Hematopoietic multipotent progenitor cell treated with erythropoietin and hydrocortisone succinate and interleukin-3 and kit ligand, for 8 days (in vitro differentiated cells): ENCODE data around the gene MRPL11.
"Not testable (repeated sequence)": the region's sequence is repeated elsewhere in the genome, so short reads cannot be mapped to it uniquely, and the experiment has no call there.

Experiments used
- DNase-seq: peaks from one replicate; pipeline ENCODE4 v3.0.0-alpha.2; 2015

Gene MRPL11

DNA sequence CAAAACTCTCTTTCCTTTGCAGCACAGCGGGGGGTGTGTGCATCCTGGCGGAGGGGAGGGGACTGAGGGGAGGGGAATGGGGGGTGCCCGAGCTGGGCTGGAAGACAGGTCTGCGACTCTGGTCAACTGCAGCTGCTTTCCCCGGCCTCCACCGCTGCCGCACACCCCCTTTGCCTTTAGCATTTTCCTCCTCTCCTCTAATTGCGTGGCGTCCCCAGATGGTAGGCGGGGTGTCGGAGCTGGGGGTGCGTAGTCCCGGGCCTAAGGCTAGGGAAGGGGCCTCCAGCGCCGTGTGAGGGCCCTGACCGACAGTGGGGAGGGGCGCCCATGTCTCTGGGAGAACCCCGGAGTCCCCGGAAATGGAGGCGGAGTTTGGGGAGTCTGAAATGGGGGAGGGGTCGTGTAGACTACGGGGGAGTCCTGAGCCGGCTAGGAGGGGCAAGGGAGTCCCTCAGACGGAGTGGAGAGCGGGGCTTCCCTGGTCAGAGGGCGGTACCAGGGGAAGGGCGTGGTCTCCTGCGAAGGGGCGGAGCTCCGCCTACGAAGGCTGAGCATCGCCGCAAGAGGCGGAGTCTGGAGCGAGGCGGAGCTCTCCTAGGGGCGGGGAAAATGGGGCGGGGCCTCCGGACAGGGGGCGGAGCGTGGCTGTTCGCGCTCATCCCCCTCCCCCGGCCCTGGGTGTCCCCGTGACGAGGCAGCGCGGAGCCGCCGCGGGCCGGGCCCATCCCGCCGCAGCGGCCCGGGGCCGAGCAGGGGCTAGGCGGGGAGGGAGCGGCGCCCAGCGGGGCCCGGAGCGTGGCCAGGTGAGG lies 27.8 kb upstream of the MRPL11 start, which contains the start of gene PELI3:
PELI3 (plus strand) TSS at position 681 of the 809 bp plus-strand sequence. CDS start 1,224 bp downstream, outside the sequence.
- peak; percentile 82 for DNase-seq

DNA sequence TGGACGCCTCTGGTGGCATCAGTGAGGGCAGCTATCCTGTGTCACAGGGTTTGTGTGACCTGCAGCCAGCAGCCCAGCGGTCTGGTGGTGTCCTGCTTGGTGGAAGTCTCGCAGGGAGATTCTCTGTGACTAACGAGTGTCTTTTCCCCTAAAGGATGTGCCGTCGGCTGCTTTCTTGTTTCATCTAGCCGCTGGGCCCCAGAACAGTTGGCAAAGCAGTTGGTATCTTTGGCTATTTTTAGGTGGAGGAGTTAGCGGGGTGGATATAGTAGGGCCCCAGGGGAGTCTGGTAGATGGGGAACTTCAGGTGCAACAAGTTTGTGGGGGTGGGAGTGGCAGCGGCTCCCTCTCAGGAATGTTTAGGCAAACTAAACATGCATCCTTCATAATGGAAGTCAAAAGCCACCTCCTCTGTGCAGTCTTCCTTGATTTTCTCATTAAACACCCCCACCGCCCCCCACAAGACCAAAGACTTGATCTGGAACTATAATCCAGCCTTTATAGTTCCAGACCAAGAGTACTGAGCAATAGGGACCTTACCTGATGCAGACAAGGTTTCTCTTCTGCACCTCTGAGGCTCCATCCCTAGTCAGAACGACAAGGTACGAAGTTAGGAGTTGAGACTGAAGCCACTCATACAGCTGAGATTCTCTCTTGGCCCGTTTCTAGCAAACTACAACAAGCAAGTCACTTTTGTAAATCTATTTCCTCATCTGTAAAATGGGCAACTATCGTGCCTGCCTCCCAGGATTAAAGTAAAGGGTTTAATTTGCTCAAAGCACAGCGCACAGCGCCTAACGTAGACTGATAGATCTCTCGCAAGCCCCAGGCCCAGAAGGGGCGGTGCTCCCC lies 27.0 kb upstream of the MRPL11 start:
- DNase-seq, result no peak

DNA sequence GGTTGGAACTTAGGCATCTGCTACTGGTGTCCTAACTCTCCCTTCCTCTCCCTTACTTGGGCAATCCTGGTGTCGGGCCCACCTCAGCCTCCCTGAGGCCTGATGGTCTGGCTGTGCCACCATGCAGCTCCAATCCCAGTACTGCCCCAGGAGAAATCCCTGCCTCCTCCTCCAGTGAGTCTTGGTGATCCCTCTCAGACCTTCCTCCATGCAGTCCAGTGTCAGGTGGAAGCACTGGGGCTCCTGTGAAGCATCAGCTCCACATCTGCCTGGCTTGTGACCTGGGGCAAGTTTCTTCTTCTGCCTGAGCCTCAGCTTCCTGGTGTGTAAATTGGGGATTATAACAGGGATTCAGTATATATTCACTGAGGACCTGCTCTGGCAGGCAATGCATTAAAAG lies 26.3 kb upstream of the MRPL11 start:
- DNase-seq, result no peak

DNA sequence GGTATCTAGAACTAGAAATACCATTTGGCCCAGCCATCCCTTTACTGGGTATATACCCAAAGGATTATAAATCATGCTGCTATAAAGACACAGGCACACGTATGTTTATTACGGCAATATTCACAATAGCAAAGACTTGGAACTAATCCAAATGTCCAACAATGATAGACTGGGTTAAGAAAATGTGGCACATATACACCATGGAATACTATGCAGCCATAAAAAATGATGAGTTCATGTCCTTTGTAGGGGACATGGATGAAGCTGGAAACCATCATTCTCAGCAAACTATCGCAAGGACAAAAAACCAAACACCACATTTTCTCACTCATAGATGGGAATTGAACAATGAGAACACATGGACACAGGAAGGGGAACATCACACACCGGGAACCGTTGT lies 25.5 kb upstream of the MRPL11 start:
- DNase-seq, result not testable (repeated sequence)

DNA sequence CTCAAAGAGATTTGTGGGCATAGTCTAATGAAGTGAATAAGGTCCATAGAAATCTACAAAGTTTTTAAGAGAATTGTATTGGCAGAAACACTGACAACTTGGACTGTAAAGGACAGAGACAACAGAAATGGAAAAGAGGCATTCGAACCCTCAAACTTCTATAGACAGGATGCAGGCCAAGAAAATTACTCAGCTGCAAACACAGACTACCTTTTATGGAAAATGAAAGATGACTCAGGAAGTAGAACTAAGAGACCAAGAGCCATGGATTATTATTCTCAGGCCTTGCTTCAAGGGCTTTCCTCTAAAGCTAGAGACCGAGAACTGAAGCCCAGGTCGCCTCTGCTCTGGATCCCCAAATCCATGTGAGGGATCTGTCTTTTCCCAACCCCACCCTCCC lies 24.3 kb upstream of the MRPL11 start:
- no peak for DNase-seq

DNA sequence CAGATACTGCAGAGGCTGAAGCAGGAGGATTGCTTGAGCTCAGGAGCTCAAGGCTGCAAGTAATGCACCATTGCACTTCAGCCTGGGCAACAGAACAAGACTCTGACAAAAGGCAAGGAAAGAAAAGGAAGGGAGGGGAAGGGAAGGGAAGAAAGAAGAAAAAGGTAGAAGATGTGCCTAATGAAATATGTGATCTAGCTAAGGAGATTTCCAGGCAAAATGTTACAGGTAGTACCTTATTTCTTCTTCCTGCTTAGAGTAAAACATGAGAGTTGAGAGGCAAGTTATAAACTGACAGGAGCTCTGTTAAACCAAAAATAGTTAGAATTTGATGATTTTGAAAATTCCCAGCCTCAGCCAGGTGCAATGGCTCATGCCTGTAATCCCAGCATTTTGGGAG lies 23.4 kb upstream of the MRPL11 start:
- no peak for DNase-seq

DNA sequence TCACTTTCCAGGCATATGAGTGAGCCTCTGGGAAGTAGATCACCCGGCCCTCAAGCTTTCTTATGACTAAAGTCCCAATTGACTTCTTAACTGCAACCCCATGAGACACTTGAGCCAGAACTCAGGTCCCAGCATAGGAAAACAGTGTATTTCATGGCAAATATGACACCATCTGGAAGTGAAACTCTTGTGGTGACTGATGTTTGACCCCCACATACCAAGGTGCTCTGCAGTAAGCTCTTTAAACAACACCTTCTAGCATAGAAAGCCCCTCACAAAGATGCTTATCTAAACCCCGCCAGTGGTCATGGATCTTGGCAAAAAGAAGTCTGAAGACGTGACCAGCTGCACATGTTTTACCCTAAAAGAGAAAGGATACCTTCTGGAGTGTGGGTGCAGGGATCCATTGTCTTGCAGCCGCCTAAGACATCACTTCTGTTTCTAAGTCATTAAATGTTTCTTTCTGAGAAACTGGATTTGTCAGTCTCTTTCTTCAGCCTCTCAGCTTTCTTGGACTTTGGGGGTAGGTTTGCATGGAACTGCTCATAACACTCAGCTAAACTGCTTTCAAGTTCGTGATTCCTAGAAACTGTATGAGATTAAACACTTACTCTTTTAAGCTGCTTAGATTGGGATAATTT lies 20.6 kb upstream of the MRPL11 start:
- DNase-seq, result no peak

DNA sequence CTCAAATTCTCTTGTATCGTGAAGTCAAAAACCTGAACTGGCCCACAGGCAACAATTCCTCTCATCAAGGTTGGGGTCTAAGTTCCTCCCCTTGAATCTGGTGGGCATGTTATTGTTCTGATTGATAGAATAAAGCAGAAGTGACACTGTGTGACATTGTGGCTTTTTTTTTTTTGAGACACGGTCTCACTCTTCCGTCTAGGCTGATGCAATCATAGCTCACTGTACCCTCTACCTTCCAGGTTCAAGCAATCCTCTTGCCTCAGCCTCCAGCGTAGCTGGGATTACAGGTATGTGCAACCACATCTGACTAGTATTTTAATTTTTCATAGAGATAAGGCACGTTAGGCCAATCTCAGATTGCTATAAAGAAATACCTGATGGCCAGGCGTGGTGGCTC lies 19.2 kb upstream of the MRPL11 start:
- no peak for DNase-seq

DNA sequence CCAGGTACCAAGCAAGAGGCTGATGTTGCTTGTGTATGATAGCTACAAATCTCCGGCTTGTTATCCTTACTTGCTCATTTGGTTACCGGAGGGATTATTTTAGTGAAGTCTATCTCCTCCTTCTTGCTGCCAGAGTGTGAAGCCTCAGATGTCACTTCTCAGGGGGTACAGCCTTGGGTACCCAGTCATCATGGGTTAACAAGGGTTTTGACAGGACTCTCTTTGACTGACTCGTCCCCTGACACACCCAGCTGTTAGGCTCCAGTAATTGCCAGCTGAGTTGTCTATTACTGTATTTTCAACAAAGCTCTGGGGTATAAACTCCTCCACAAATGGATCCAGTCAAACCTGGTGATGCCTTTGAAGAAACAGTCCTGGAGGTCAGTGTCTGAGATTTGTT lies 16.2 kb upstream of the MRPL11 start:
- DNase-seq, result no peak

DNA sequence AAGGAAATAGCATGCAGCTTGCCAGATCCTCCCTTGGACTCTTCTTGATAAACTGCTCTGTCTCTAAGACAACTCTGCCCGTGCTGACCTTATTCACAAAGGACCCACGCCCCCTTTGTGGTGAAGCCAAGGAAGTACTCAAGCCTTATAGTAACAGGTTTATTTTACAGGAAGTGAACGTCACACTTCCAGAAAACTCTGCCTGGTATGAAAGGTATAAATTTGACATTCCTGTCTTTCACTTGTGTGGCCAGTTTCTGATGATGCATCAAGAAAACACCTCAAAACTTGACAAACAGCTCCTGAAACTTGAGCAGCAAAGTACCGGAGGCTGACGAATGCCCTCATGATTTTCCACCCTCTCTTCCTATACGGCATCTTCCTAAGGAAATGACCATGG lies 15.6 kb upstream of the MRPL11 start:
- no peak for DNase-seq

DNA sequence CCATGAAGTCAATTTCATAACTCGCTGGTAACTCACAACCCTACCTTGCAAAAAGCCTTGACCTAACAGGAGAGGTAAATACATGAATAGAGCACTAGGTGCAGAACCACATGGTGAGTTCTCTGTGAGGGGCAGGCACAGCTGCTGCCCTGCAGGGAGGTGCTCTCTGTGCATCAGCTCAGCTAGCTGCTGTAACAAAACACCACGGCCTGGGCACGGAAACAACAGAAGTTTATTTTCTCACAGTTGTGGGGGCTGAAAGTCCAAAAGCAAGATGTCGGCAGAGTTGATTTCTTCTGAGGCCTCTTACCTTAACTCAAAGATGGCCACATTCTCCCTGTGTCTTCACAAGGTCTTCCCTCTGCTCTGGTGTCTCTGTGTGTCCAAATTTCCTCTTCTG lies 13.0 kb upstream of the MRPL11 start:
- no peak for DNase-seq

DNA sequence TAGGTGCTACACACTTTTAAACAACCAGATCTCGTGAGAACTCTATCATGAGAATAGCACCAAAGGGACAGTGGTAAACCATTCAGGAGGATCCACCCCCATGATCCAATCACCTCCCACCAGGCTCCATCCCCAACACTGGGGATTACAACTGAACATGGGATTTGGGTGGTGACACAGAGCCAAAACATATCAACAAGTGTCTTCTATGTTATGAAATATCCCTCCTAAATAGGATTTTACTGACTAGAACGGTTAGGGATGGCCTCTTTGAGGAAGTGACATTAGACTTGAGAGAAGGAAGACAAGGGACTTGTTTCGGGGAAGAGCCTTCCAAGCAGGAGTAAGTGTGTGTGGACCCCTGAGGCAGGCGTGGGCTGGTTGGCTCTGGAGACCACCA lies 11.9 kb upstream of the MRPL11 start:
- no peak for DNase-seq

DNA sequence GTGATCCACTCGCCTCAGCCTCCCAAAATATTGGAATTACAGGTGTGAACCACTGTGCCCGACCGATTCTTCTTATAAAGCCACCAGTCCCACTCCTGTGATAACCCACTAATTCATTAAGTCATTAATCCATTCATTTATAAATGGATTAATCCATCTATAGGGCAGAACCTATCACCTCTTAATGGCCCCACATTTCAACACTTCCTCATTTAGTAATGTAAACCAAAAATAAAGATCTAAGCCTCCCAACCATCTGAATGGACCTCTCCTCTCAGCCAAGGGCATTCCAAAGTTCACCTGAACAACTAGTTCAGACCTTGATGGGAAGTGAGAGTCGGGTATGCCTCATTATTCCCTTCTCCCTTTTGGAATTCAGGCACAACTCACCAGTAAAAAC lies 9.9 kb upstream of the MRPL11 start:
- no peak for DNase-seq

DNA sequence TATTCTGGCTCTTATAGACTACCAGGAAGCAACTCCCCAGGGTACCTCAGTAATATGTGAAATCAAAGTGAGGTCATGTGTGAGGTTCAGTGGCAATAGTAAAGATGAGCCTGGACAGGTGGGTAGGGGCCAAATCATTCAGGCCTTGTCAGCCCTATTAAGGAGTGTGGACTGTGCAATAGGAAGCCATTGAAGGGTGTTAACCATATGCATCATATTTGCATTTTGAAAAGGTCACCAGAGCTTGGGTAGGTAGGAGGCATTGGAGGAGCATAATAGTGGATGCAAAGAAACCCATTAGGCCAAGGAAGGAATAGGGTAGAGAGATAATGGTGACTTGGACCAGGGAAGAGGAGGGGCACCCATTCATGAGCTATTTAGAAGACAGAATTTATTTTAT lies 8.4 kb upstream of the MRPL11 start:
- DNase-seq, result no peak

DNA sequence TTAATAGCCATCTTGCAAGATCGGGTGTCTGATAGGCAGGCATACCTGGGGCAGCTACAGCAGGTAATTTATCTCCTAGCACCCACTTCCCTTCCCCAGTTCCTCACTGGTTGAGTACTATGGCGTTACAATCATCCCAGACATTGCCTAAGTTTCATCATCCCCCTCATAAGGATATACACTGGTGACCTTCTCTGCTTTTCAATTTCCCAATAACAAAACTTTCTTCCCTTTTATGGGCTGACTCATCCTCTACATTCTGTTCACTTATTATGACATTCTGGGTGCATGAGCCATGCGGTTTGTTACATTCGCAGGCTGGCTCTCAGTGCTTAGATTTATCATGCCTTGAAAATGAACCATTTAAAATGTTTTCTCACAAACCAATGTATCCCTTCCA lies 5.0 kb upstream of the MRPL11 start:
- DNase-seq, result no peak

DNA sequence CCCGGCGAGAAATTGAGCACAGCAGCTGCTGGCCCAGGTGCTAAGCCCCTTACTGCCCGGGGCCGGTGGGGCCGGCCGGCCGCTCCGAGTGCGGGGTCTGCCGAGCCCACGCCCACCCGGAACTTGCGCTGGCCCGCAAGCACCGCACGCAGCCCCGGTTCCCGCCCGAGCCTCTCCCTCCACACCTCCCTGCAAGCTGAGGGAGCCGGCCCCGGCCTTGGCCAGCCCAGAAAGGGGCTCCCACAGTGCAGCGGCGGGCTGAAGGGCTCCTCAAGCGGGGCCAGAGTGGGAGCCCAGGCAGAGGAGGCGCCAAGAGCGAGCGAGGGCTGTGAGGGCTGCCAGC lies 2.3 kb upstream of the MRPL11 start:
- not testable (repeated sequence) for DNase-seq

DNA sequence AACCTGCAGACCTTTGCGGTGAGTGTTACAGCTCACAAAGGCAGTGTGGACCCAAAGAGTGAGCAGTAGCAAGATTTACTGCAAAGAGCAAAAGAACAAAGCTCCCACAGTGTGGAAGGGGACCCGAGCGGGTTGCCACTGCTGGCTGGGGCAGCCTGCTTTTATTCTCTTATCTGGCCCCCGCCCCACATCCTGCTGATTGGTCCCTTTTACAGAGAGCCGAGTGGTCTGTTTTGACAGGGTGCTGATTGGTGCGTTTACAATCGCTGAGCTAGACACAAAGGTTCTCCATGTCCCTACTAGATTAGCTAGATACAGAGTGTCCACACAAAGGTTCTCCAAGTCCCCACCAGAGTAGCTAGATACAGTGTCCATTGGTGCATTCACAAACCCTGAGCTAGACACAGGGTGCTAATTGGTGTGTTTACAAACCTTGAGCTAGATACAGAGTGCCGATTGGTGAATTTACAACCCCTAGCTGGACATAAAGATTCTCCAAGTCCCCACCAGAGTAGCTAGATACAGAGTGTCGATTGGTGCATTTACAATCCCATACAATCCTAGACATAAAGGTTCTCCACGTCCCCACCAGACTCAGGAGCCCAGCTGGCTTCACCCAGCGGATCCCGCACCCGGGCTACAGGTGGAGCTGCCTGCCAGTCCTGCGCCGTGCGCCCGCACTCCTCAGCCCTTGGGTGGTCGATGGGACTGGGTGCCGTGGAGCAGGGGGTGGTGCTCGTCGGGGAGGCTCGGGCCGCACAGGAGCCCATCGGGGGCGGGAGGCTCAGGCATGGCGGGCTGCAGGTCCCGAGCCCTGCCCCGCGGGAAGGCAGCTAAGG lies 1.7 kb upstream of the MRPL11 start:
- not testable (repeated sequence) for DNase-seq

DNA sequence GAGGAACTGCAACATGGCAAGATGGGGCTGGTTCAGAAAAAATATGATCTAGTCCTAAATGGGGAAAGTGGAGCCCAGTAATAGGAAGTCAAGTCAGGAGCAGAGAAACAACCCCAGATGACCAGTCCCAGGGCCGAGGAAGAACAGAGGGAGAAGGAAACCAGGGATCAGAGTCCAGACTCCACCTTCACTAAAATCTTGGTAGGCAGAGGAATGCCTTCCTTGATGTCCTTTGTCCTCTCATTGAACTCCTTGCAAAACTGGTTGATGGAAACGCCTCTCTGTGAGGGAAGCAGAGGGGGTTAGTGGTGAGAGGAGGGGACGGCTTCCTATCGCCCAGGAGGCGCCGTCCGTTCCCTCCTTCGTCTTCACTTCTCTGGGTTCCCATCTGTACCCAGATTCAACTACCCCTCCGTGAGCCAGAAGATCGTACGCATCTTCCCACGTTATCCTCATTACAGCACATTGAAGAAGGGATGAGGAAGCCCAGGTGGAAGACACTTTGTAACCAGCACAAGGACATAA lies 607 bp downstream of the MRPL11 start:
- DNase-seq, result peak; percentile 6

DNA sequence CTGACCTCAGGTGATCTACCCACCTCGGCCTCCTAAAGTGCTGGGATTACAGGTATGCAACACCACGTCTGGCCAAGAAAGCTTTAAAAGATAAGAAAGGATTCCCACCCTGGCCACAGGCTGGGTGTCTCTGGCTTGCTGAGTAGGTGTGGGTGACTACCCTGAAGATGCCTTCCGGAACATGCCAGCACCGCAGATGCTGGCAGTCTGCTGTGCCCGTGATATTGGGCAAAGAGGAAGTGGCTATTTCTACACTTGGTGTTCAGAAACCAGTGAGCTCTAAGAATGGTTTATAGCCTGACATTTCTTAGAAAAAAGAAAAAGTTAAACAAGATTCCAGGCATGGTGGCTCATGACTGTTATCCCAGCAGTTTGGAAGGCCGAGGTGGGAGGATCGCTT lies 6.1 kb downstream of the MRPL11 start:
- no peak for DNase-seq

DNA sequence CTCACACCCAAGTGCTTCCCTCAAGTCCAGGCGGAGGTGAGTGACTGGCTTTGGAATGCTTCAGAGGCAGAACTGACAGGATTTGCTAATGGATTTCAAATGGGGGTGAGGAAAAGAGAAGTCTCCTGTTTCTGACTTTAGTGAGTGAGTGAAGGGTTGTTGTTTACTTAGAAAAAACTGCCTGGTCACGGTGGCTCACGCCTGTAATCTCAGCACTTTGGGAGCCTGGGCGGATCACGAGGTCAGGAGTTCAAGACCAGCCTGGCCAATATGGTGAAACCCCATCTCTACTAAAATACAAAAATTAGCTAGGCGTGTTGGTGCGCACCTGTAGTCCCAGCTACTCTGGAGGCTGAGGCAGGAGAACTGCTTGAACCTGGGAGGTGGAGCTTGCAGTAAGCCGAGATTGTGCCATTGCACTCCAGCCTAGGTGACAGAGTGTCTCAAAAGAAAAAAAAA lies 6.7 kb downstream of the MRPL11 start:
- not testable (repeated sequence) for DNase-seq

DNA sequence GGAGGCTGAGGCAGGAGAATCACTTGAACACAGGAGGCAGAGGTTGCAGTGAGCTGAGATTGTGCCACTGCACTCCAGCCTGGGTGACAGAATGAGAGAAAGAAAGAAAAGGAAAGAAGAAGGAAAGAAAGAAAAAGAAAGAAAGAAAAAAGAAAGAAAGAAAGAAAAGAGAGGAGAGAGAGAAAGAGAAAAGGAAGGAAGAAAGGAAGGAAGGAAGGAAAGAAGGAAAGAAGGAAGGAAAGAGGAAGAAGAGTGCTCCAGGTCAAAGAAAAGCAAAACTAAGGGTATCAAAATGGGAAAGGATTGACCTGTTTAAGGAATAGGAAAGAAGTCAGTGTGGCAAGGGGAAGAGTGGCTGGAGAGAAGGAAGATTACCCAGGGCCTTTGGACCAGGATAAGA lies 7.4 kb downstream of the MRPL11 start:
- DNase-seq, result not testable (repeated sequence)

DNA sequence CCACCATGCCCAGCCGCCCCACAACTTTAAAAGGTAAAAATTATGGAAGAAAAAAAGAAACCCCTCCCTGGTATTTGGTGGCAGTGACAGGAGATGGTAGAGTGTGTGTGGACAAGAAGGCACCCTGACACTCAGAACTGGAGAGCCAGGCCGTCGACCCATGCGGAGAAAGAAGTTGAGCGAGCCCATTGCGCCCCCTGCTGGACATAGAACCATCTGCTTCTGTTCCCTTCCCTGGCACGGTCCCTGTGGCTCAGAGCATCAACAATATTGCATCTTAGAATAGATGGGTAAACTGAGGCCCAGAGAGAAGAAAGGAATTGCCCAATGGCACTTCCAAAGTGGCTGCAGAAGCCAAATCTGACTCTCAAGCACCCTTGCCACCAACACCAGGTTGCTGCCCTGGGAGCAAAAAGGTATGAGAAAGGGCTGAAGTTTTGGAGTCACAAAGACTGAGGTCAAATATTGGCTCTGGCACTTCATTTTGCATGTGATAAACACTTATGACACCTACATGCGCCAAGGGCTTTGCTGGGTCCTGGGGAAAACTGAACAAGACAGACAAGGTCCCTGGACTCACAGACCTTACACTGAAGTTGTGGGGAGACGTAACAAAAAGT lies 8.6 kb downstream of the MRPL11 start:
- peak; percentile 73 for DNase-seq
